GF-D8 (cell line): ENCODE results near the gene EPHA1.

Experiments
- DNase-seq: peaks from one replicate; lab custom pipeline; 2025; lab: John Stamatoyannopoulos, UW

Gene EPHA1

GRCh38 chr7:143346018-143346417 lies 62.6 kb downstream of the EPHA1 start:
- DNase-seq = no peak

- DNase-seq = no peak
Observed at GRCh38 chr7:143345428-143345900, 63.2 kb downstream of the EPHA1 start.

GRCh38 chr7:143343596-143343995 lies 65.1 kb downstream of the EPHA1 start:
- no peak for DNase-seq

- DNase-seq = no peak
Observed at GRCh38 chr7:143341842-143342241, 66.8 kb downstream of the EPHA1 start.
